GM12872 (cell line): Measurements from ENCODE around the gene FUT1.

Experiments
- TF ChIP-seq, protein P1 (sequence below): IDR thresholded peaks from 3 replicates; pipeline ENCODE4 v1.5.1; 2011; ENCODE audit warnings: low read depth, mild to moderate bottlenecking, low read length, moderate library complexity; ENCODE audit not compliant: insufficient read depth

FUT1 gene

DNA sequence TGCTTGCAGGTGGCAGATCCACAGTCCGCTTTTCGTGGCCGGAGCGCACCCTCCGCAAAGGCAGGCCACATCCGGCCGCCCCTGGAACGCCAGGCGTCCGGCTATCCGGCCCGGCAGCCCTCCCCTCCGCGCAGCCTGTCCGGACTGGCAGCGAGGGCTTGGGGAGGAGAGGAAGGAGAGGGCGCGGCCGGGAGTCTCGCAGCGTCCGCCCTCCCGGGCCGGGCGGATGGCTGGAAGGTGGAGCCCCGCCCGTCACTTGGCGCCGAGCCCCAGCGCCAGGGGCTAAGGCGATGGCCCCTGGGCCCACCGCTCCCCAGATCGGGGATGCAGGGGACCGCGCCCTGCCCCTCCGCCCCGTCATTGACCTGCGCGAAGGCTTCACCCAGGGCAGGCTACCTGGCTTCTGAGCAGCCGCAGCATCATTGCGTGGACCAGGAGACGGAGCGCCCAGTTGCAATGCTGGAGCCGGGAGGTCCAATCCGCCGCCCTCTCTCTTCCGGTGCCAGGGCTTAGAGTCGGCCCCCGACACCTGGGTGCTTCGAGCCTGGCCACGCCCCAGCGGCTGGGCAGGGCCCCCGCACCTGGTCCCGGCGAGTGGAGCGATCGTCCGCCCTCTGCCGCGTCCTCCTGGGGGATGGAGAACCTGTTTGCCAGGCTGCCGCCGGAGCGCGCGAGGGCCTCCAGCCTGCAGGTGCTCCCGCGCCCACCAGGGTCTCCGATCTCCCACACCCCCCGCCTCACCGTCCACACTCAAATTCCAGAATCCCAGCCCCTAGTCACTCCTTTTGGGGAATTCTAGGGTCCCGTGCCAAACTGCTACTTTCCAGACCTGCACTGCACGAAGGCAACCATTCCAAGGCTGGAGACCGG lies at the start of gene FUT1:
TSS of gene FUT1 (minus strand) at position 146 of the 870 bp plus-strand sequence. CDS start 1,360 bp downstream, outside the sequence.
- TF ChIP-seq, protein P1, sequence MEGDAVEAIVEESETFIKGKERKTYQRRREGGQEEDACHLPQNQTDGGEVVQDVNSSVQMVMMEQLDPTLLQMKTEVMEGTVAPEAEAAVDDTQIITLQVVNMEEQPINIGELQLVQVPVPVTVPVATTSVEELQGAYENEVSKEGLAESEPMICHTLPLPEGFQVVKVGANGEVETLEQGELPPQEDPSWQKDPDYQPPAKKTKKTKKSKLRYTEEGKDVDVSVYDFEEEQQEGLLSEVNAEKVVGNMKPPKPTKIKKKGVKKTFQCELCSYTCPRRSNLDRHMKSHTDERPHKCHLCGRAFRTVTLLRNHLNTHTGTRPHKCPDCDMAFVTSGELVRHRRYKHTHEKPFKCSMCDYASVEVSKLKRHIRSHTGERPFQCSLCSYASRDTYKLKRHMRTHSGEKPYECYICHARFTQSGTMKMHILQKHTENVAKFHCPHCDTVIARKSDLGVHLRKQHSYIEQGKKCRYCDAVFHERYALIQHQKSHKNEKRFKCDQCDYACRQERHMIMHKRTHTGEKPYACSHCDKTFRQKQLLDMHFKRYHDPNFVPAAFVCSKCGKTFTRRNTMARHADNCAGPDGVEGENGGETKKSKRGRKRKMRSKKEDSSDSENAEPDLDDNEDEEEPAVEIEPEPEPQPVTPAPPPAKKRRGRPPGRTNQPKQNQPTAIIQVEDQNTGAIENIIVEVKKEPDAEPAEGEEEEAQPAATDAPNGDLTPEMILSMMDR, result no peak

DNA sequence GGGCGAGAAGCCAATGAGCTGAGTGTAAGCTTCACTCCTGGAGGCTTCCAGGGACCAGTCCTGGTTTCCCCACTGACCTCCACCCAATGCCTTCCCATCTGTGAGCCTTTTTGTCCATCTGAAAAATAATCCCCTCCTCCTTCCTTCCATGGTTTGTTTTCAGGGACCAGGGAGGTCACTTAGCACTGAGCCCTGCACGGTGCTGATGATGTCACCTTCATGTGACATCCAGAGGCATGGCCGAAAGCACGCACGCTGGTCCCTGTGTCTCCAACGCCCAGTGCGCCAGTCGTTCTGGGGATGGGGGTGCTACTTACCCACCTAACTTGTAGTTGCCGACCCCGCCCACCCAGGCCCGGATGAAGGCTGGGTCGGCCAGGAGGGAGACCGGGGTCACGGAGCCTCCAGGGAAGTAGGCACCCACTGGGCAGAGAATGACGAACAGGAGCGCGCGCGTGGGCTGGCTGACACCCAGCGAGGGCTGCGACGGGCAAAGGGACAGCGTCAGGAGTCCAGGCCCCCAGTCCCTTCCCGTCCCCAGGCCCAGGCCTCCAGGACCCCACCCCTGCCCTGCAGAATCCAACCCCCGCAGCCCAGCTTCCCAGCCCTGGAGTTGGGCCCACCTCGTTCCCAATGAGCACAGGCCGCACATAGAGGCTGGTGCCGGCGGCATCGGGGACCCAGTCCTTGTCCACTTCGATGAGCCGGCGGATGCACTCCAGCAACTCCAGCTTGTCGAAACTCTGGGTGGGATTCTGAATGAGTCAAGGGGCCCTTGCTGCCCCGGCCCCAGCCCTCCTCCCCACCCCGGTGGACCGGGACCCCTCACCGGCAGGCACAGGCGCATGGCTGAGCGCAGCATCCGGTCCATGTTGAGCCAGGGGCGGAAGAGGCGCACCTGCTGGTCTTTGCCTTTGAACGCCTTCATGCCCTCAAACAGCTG lies 47.2 kb upstream of the FUT1 start:
- TF ChIP-seq, protein P1, result no peak

DNA sequence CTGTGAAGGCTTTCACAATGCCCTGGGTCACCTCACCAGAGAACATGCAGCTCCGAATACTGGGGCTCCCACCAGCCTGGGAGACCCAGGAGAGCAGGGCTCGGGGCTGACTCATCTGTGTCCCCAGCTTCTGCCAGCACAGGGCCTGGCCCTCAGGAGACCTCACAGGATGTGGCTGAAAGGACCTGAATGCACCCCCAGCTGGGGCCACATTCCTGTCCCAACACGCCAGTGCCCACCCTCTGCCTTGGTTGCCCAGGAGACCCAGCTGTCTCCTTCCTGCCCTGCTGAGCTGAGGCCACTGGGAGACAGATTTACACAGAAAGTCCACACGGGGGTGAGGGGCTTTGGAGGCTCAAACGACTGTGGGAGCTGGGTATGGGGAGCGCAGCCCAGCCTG lies 46.5 kb upstream of the FUT1 start:
- TF ChIP-seq, protein P1, result no peak

DNA sequence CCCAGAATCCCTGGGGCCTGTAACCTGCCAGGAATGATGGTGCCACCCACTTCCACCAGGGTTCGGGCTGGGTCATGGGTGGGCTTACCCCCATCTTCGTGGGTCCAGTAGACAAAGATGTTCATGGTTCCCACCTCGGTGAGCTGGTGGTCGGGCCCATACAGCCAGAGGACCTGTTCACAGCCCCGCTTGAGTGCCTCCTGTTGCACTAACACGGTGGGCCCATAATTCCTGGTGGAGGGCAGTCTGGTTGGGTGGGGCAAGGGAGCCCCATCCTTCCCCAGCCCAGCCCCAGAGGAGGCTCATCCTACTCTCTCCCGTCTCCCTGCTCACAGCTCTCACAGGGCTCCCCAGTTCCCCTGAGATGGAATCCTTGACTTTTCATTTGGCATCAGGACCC lies 44.7 kb upstream of the FUT1 start:
- TF ChIP-seq, protein P1, result no peak

DNA sequence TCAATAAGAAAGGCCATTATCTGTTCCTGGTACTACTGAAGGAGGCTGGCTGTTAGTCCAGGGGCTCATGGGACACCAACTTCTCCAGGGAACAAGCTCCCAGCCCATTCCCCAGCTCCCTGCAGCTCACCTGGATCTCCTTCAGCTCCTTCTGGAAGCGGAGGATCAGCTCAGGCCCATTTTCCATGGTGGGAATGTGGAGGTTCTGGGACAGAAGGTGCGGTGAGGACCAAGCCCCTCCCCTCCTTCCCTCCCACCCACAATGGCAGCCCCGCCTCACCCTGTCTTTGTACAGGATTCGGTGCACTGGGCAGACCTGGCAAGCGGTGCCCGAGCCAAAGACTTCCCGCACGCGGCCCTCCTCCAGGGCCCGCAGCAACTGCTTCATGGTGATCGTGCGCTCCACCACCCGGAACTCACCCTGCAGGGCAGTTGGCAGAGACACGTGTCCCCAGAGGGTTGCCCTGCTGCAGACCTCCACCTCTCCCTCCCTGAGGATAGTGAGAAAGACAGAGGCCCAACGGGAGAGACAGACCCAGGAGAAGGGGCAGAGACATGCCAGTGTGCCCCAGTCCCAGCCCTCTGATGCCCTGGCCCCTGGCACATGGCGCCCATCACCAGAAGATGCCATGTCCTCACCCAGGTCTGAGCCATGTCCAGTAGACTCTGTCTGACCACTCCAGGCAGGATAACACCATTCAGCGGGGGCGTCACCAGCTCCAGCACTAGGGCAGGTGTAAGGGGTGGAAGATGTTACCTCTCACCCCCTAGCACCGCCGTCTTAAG lies 44.0 kb upstream of the FUT1 start:
- TF ChIP-seq, protein P1, result no peak

DNA sequence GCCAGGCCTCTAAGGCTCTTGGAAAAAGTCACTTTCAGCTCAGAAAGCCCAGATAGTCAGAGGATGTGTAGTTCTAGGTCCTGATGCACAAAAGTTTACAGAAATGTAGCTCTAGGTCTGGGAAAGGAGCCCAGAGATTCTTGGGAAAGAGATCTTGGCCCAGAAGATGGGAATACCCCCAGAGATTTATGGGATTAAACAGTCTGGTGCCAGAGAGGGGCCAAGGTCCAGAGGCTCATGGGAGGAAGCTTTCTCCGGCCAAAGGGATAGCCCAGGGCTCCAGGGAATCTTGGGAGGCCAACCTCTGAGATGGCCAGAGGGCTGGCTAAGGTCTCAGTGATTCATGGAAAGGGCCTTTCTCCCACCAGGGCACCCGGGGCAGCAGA lies 43.2 kb upstream of the FUT1 start:
- TF ChIP-seq, protein P1, result no peak
